Measurements from ENCODE around the gene MDH1B. TPM values are rescaled to one million over a fixed set of nuclear protein-coding genes. Genes with fewer than 3 reads are reported as not detected.
"Not testable (repeated sequence)": the region's sequence is repeated elsewhere in the genome, so short reads cannot be mapped to it uniquely, and the experiment has no call there.

Gene MDH1B
- 1.0 and 1.2 TPM in 2 replicates for total RNA-seq (2014; rRNA removed; shearing (Covaris generic))

GRCh38 chr2:206765242-206766056, at the start of gene MDH1B, which contains the start of gene FASTKD2:
Gene MDH1B (minus strand): TSS chr2:206765328. CDS start chr2:206765271, 57 bp downstream.
Gene FASTKD2 (plus strand): TSS chr2:206765606. CDS start chr2:206766694, 1,088 bp downstream.
- peak; percentile 91 for DNase-seq (ENCODE audit: low read depth)

DNA sequence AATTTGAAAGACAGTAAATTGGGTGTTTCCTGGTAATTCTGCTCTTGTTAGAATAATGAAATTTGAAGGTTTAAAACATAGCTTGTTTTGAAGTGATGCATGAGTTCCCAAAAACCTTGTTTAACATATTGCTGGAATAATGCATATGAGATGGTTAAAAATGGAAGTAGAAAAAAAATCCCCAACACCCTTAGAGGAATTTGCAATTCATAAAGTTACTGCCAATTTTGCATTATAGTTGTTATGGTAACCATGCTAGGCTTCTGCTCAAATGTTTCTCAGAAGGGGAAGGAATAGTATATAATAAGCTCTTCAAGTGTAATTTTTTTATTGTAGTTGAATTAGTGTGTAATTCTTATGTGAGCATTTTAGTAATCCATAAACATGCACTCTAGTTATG, 49.4 kb upstream of the MDH1B start:
- DNase-seq (ENCODE audit: low read depth), result no peak

GRCh38 chr2:206812471-206812870, 47.3 kb upstream of the MDH1B start:
- DNase-seq (ENCODE audit: low read depth), result not testable (repeated sequence)

GRCh38 chr2:206807624-206808023, 42.5 kb upstream of the MDH1B start:
- not testable (repeated sequence) for DNase-seq (ENCODE audit: low read depth)

GRCh38 chr2:206805887-206806607, 40.9 kb upstream of the MDH1B start:
- DNase-seq (ENCODE audit: low read depth), result no peak

DNA sequence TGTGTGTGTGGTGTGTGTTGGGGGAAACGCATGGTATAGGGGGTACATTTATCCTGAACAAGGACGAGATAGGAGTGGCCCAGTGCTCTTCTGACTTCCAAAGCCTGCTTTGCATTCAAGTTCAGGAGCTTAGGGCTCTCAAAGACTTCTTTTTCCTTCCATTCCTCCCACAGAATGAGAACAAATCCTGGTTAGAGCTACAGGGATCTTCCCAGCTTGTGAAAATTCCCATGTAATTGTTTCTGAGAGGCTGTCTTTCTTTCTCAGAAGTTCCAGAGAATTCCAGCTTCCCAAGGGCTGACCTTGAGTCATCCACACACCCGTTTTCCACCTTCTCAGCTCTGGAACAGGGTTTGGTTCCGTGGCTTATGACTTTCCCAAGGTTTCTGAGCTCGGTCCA, 39.2 kb upstream of the MDH1B start:
- DNase-seq (ENCODE audit: low read depth), result no peak

GRCh38 chr2:206802654-206803514, 37.8 kb upstream of the MDH1B start:
- no peak for DNase-seq (ENCODE audit: low read depth)

DNA sequence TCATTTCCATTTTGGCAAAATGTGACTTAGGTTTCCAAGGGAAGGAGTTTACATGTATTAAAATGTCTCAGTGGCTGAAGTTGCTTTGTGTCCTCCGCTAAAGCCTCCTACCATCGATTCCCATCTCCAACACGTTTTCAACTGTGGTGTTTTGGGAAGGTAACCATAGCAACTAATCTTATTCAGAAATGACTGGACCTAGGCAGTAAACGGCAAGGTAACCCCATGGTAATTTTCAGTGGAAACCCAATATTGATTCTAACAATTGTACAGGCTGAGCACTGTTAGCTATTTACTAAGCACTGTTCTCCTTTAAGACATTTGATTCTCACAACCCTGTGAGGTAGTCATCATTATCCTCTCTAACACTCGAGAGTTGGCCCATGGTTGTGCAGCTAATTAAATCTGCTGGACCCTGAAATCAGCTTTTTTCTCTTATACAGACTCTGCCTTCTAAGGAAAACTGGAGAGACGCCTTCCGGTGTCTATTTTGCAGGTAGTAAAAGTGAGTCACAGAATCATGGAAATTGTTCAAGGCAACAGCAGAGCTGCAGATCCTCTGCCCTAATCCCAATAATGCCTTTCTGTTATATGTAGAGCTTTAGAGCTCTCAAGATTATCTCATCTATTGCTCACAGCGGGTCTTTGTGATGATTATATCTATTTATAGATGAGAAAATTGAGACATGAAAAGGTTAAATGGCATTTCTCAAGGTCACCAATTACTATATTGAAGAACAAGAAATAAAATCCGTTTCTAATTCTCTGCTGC, 36.5 kb upstream of the MDH1B start:
- no peak for DNase-seq (ENCODE audit: low read depth)

- DNase-seq (ENCODE audit: low read depth), result peak; percentile 72
Observed at GRCh38 chr2:206800506-206801417, 35.6 kb upstream of the MDH1B start.

GRCh38 chr2:206799083-206799482, 34.0 kb upstream of the MDH1B start:
- DNase-seq (ENCODE audit: low read depth), result peak; percentile 10

- no peak for DNase-seq (ENCODE audit: low read depth)
Observed at GRCh38 chr2:206798000-206798399, 32.9 kb upstream of the MDH1B start.

DNA sequence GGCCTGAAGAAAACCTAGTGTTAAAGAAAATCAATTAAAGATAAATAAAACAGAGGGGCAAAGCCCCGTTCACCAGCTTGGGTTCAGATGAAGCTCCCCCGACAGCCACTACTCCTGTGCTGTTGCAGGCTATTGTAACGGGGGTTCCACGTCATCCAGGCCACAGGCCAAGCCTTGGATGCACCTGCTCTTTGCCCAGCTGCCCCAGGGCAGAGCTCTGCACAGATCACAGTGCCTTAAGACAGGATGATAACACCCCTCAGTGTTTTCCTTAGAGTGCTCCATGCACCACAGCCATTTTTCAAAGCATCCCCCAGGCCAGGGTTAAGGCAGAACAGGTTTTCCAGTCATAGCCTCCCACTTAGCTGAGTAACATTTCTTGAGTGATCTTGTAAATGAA, 32.2 kb upstream of the MDH1B start:
- no peak for DNase-seq (ENCODE audit: low read depth)

DNA sequence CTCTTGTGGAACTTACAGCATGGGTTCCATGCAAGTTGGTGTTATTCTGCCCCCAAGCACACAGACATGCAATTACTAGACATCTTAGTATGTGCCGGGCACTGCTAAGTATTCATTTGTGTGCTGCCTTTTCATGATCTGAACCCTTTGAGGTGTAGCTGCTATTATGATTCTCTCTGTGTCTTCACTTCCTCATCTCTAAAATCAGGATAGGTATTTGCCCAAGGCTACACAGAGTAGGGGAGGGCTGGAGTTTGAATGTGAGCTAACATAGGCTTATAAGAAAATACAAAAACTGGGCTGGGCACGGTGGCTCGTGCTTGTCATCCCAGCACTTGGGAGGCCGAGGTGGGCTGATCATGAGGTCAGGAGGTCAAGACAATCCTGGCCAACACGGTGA, 27.5 kb upstream of the MDH1B start:
- no peak for DNase-seq (ENCODE audit: low read depth)

DNA sequence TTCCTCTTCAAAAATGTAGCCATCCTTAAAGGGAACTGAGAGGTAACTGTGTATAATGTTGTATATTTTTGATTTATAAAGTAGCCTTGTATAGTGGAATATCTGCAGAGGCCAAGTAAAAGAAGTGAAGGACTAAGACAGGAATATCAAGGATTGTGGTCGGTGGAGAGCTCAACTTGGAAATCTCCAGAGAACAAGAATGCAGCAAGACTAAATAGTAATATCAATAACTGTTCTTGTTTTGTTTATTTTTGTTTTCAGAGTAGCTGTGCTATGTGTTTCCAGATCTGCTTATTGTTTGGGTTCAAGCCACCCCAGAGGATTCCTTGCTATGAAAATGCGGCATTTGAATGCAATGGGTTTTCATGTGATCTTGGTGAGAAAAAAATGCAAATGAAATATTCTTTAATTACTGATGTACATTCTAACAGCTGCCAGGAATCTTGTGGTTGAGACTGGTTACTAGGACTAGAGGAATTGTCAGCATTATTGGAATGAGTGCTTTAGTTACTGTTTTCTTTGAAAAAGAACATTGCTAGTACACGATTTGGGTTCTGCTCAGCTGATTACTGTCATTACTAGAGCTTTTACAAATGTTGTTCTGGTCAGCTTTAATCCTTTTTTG, 25.3 kb upstream of the MDH1B start:
- no peak for DNase-seq (ENCODE audit: low read depth)

DNA sequence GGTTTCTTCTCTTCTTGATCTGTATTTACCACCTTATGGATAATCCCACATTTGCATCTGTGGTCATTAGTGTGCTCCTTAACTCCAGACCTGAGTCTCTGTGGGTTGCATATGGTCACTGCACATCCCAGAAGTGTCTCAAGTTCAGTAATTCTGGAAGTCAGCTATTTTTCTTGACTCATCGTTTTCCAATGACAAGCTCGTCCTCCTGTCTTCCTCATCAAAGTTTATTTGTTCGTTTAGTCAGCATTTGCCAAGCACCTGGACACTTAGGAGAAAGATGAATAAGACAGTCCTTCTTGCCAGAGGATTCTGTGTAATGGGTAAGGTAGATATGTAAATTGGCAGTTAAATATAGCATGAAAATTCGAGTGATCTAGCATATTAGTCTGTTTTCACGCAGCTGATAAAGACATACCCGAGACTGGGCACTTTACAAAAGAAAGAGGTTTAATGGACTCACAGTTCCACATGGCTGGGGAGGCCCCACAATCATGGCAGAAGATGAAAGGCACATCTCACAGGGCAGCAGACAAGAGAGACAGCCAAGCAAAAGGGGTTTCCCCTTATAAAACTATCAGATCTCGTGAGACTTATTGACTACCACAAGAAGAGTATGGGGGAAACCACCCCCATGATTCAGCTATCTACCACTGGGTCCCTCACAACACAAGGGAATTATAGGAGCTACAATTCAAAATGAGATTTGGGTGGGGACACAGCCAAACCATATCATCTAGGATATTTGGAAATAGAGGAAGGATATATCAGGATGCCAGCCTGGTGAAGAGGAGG, 19.6 kb upstream of the MDH1B start:
- no peak for DNase-seq (ENCODE audit: low read depth)

GRCh38 chr2:206783718-206784117, 18.6 kb upstream of the MDH1B start:
- DNase-seq (ENCODE audit: low read depth), result peak; percentile 5

DNA sequence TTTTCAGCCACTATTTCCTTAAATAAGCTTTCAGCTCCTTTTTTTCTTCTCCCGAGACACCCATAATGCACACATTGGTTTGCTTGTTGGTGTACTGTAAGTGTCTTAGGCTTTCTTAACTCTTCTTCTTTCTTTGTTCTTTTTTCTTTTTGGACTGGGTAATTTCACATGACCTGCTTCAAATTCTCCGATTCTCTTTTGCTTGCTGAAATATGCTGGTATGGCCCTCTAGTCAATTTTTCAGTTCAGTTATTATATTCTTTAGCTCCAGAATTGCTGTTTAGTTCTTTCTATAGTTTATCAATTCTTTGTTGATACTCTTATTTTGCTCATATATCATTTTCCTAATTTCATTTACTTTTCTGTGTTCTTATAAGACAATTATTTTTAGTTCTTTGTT, 15.5 kb upstream of the MDH1B start:
- no peak for DNase-seq (ENCODE audit: low read depth)

DNA sequence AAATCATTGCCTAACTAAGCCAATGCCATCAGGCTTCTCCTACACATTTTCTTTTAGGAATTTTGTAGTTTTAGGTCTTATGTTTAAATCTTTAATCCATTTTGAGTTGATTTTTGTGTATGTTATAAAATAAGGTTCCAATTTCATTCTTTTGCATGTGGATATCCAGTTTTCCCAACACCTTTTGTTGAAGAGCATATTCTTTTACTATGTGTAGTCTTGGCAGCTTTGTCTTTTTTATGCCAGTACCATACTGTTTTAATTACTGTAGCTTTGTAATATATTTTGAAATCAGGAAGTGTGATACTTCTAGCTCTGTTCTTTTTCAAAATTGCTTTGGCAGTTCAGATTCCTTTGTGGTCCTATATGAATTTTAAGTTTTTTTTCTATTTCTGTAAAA, 11.3 kb upstream of the MDH1B start:
- no peak for DNase-seq (ENCODE audit: low read depth)

GRCh38 chr2:206774871-206775270, 9.7 kb upstream of the MDH1B start:
- no peak for DNase-seq (ENCODE audit: low read depth)

Data from M059J (cell line).